Fibroblast of lung (primary cell): ENCODE data around the gene ANKRD13A. TPM values are rescaled to one million over a fixed set of nuclear protein-coding genes. Genes with fewer than 3 reads are reported as not detected.

Experiments used
- DNase-seq, 2 donors: peaks; one replicate each; pipeline versions ENCODE4 v3.0.0 to v3.0.0-alpha.2; 2010; ENCODE audit warnings: low read depth in 2 of 2
- H2AFZ ChIP-seq: 2 replicates; pipeline ENCODE4 v1.5.1; 2012; ENCODE audit warnings: low read length, control low read depth, inconsistent platforms
- H3K27ac ChIP-seq: 2 replicates; pipeline ENCODE4 v1.5.1; 2011; ENCODE audit warnings: low read length, control low read depth; ENCODE audit not compliant: insufficient read depth
- H3K27me3 ChIP-seq: 2 replicates; pipeline ENCODE4 v1.5.1; 2011; ENCODE audit warnings: mild to moderate bottlenecking, low read length; ENCODE audit not compliant: control insufficient read depth, insufficient read depth
- H3K36me3 ChIP-seq: 2 replicates; pipeline ENCODE4 v1.5.1; 2011; ENCODE audit warnings: low read length; ENCODE audit not compliant: control insufficient read depth, insufficient read depth
- H3K4me1 ChIP-seq: 2 replicates; pipeline ENCODE4 v1.5.1; 2011; ENCODE audit warnings: low read length; ENCODE audit not compliant: control insufficient read depth, insufficient read depth; ENCODE audit errors: extremely low read depth
- H3K4me2 ChIP-seq: 2 replicates; pipeline ENCODE4 v1.5.1; 2011; ENCODE audit warnings: low read length, control low read depth; ENCODE audit not compliant: insufficient read depth; ENCODE audit errors: extremely low read depth
- H3K4me3 ChIP-seq, 4 experiments: fragments of 200-600 bp in 1 of 4; sonication (generic) in 1 of 4; replicated peaks in 1 of 4; 2 replicates each; pipeline ENCODE4 v1.5.1; 2011 to 2016; ENCODE audit warnings: low read length in 4 of 4, low read depth in 3 of 4, mild to moderate bottlenecking in 3 of 4, control low read depth in 2 of 4, inconsistent platforms in 1 of 4, mixed read lengths in 1 of 4; ENCODE audit not compliant: insufficient read depth in 1 of 4; ENCODE audit errors: control extremely low read depth in 1 of 4
- H3K79me2 ChIP-seq: 2 replicates; pipeline ENCODE4 v1.5.1; 2012; ENCODE audit warnings: mild to moderate bottlenecking, low read length, inconsistent platforms; ENCODE audit not compliant: control insufficient read depth, insufficient read depth
- H3K9ac ChIP-seq: 2 replicates; pipeline ENCODE4 v1.5.1; 2011; ENCODE audit warnings: mild to moderate bottlenecking, low read length, control low read depth; ENCODE audit not compliant: insufficient read depth
- H3K9me3 ChIP-seq: 2 replicates; pipeline ENCODE4 v1.5.1; 2012; ENCODE audit warnings: low read depth, low read length; ENCODE audit not compliant: control insufficient read depth, insufficient read depth
- H4K20me1 ChIP-seq: 2 replicates; pipeline ENCODE4 v1.5.1; 2011; ENCODE audit warnings: low read length; ENCODE audit not compliant: control insufficient read depth, insufficient read depth; ENCODE audit errors: extremely low read depth
- CTCF ChIP-seq, 2 donors: IDR thresholded peaks in 1 of 2; conservative IDR thresholded peaks in 1 of 2; 1 replicate in 1 of 2; 2 replicates in 1 of 2; pipeline ENCODE4 v1.5.1; 2011 to 2012; ENCODE audit warnings: low read length in 2 of 2, control low read depth in 1 of 2, inconsistent platforms in 1 of 2, low read depth in 1 of 2, mild to moderate bottlenecking in 1 of 2
- EZH2 ChIP-seq: IDR thresholded peaks from 2 replicates; pipeline ENCODE4 v1.5.1; 2012; ENCODE audit warnings: low read length, control low read depth, mild to moderate bottlenecking; ENCODE audit errors: missing control alignments
- polyA plus RNA-seq, 2 donors: library from polyadenylated mRNA; depleted of rRNA in 1 of 2; stranded (reverse) in 1 of 2; unstranded in 1 of 2; fragments of >200 nt; gene quantifications; 2 replicates each; pipeline ENCODE4 v1.2.1, GENCODE V29; 2011 to 2012; ENCODE audit warnings: missing spikeins in 1 of 2
- total RNA-seq: library from RNA; depleted of rRNA; stranded (reverse); fragments of >200 nt; gene quantifications from 2 replicates; pipeline ENCODE4 v1.2.1, GENCODE V29; 2014

Gene ANKRD13A
- total and polyA plus RNA-seq, 2 donors (not counting 1 experiment from before 2014, with no cell fraction given): 168 to 340 TPM

- TF ChIP-seq EZH2: no peak
- no peak for TF ChIP-seq CTCF (conservative IDR thresholded peaks at IDR 0.05 in 1 of 2, IDR thresholded peaks at IDR 0.05 in 1 of 2; ENCODE audit: low read depth in 1 of 2, low read length in 2 of 2)
- Histone ChIP-seq H3K4me2 (no peak overlapping the region), H3K4me1 (no peaks in the 10 kb centered on the region), H3K79me2 (peaks cover 27% of the 10 kb centered on the region), H3K27me3 (no peaks in the 10 kb centered on the region), H3K9me3 (no peaks in the 10 kb centered on the region), H2AFZ (no peak overlapping the region), H4K20me1 (no peaks in the 10 kb centered on the region), H3K9ac (no peak overlapping the region), H3K4me3 (no peak overlapping the region), H3K27ac (no peak overlapping the region), H3K36me3 (peaks cover 7% of the 10 kb centered on the region)
- no peak for DNase-seq
These were observed 11.0 kb upstream of the ANKRD13A start for GRCh38 chr12:109988274-109988673.

GRCh38 chr12:109988903-109989302 is 10.3 kb upstream of the ANKRD13A start:
- Histone ChIP-seq H3K9me3 (no peaks in the 10 kb centered on the region), H3K79me2 (peaks cover 33% of the 10 kb centered on the region), H4K20me1 (no peaks in the 10 kb centered on the region), H3K27ac (no peak overlapping the region), H3K36me3 (peaks cover 5% of the 10 kb centered on the region), H3K9ac (no peak overlapping the region), H3K4me3 (no peak overlapping the region), H2AFZ (no peak overlapping the region), H3K4me2 (no peak overlapping the region), H3K27me3 (no peaks in the 10 kb centered on the region), H3K4me1 (peaks cover 2% of the 10 kb centered on the region)
- DNase-seq: no peak
- no peak for TF ChIP-seq EZH2
- TF ChIP-seq CTCF (conservative IDR thresholded peaks at IDR 0.05 in 1 of 2, IDR thresholded peaks at IDR 0.05 in 1 of 2; ENCODE audit: low read depth in 1 of 2, low read length in 2 of 2): no peak

DNA sequence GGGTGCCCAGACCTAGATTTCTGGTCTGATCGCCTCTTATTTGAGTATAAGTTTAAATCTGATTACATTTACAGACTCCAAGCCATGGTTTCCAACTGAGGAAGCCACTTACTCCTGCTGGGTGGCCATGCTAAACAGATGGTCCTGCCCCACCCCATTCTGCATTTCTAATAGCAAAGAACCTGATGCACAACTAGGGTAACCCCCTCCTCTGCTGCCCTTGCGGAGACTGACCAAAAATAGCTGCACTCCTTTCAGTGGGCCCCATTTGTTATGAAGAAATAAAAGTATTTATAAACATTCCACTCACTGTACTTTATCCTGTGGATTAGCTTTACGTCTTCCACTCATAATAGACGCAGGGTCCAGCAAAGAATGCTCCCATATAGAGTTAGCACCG is 9.8 kb upstream of the ANKRD13A start:
- no peak for TF ChIP-seq CTCF (conservative IDR thresholded peaks at IDR 0.05 in 1 of 2, IDR thresholded peaks at IDR 0.05 in 1 of 2; ENCODE audit: low read depth in 1 of 2, low read length in 2 of 2)
- TF ChIP-seq EZH2: no peak
- no peak overlapping the region for H3K27ac ChIP-seq
- no peak overlapping the region for H2AFZ ChIP-seq
- peaks cover 38% of the 10 kb centered on the region for H3K79me2 ChIP-seq
- H3K27me3 ChIP-seq: no peaks in the 10 kb centered on the region
- H3K4me2 ChIP-seq: no peak overlapping the region
- peaks cover 5% of the 10 kb centered on the region for H3K36me3 ChIP-seq
- no peak for DNase-seq
- H3K4me1 ChIP-seq: peaks cover 2% of the 10 kb centered on the region
- H4K20me1 ChIP-seq: no peaks in the 10 kb centered on the region
- H3K9ac ChIP-seq: no peak overlapping the region
- no peak overlapping the region for H3K4me3 ChIP-seq
- no peaks in the 10 kb centered on the region for H3K9me3 ChIP-seq
